Neutrophil (primary cell): ENCODE data around the gene ZNF644.

ENCODE experiments used
- H3K27ac ChIP-seq: fragments of 200-600 bp; sonication (generic); 2 replicates; pipeline ENCODE4 v1.5.1; 2016; ENCODE audit warnings: mild to moderate bottlenecking, moderate library complexity
- H3K27me3 ChIP-seq: fragments of 200-600 bp; sonication (generic); 2 replicates; pipeline ENCODE4 v1.6.0; 2016; ENCODE audit warnings: mild to moderate bottlenecking
- H3K36me3 ChIP-seq: fragments of 200-600 bp; sonication (generic); 2 replicates; pipeline ENCODE4 v1.5.1; 2017
- H3K4me1 ChIP-seq, 2 experiments: fragments of 200-600 bp in 1 of 2; sonication (generic) in 1 of 2; 1 replicate in 1 of 2; 2 replicates in 1 of 2; pipeline versions ENCODE4 v1.5.1 to v1.6.1; 2013 to 2016; ENCODE audit warnings: low read depth in 1 of 2, low read length in 1 of 2, mild to moderate bottlenecking in 1 of 2, moderate library complexity in 1 of 2; ENCODE audit not compliant: control insufficient read depth in 1 of 2, insufficient read depth in 1 of 2
- H3K4me3 ChIP-seq, 2 experiments: fragments of 200-600 bp in 1 of 2; sonication (generic) in 1 of 2; 1 replicate in 1 of 2; 2 replicates in 1 of 2; pipeline ENCODE4 v1.5.1; 2013 to 2016; ENCODE audit warnings: low read depth in 1 of 2, low read length in 1 of 2, mild to moderate bottlenecking in 1 of 2, moderate library complexity in 1 of 2
- H3K9me3 ChIP-seq: fragments of 200-600 bp; sonication (generic); 2 replicates; pipeline ENCODE4 v1.5.1; 2016
- TF ChIP-seq, protein P1 (sequence below): fragments of 200-600 bp; sonication (generic); IDR thresholded peaks from 2 replicates; pipeline ENCODE4 v1.5.1; 2016; ENCODE audit warnings: antibody characterized with exemption

The ZNF644 gene

DNA sequence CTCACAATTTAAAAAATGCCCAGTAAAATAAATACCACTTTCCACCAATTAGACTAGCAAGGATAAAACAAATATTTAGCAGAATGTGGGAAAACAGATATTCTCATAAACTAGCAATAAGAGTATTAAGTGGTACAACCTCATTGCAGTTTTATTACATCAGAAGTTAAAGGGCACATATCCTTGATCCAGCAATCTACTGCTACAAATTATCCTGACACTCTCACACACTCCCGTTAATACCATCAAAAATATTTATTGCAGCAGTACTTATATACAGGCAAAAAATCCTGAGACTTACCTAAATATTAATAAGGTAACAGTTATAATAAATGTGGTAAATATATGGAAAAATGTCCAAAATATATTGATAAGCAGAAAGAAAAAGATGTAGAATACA lies 44.3 kb downstream of the ZNF644 start:
- TF ChIP-seq, protein P1, sequence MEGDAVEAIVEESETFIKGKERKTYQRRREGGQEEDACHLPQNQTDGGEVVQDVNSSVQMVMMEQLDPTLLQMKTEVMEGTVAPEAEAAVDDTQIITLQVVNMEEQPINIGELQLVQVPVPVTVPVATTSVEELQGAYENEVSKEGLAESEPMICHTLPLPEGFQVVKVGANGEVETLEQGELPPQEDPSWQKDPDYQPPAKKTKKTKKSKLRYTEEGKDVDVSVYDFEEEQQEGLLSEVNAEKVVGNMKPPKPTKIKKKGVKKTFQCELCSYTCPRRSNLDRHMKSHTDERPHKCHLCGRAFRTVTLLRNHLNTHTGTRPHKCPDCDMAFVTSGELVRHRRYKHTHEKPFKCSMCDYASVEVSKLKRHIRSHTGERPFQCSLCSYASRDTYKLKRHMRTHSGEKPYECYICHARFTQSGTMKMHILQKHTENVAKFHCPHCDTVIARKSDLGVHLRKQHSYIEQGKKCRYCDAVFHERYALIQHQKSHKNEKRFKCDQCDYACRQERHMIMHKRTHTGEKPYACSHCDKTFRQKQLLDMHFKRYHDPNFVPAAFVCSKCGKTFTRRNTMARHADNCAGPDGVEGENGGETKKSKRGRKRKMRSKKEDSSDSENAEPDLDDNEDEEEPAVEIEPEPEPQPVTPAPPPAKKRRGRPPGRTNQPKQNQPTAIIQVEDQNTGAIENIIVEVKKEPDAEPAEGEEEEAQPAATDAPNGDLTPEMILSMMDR = no peak
- Histone ChIP-seq H3K27ac (no peak overlapping the region), H3K36me3 (peaks cover 12% of the 10 kb centered on the region), H3K27me3 (no peaks in the 10 kb centered on the region), H3K4me1 (no peaks in the 10 kb centered on the region), H3K4me3 (no peak overlapping the region), H3K9me3 (no peaks in the 10 kb centered on the region)

DNA sequence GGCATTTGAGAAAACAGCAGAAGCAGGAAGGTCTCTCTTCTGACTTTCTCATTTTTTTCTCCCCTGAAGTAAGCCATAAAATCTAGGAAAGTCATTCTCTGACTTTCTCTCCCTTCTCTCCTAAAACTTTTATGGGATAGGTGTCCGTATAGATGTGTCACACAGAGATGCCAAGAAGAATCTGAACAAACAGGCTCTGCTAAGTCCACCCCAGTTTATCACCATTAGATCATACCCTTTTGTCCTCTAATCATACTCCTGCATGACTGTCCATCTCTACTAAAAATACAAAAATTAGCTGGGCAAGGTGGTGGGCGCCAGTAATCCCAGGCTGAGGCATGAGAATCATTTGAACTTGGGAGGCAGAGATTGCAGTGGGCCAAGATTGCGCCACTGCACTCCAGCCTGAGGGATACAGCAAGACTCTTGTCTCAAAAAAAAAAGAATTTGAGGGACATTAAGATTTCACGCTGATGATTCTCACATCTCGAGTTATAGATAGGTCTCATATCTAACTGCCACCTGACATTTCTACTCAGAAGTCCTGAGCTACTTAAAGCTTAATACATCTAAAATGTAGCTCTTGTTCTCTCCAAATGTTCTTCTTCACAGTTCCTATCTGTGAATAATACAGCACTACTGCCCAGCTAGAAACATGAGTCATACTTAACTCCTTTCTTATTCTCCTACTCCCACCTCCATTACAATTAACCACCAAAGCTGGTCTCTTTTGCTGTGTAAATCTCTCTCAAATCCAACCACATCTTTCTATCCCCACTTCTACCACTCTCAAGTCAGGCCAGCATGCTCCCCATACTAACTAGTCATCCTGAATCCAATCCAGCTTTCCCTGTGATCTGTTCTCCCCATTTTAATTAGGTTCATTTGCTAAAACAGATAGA lies 47.7 kb downstream of the ZNF644 start:
- TF ChIP-seq, protein P1 = no peak
- Histone ChIP-seq H3K27ac (no peak overlapping the region), H3K36me3 (peaks cover 11% of the 10 kb centered on the region), H3K4me1 (no peaks in the 10 kb centered on the region), H3K9me3 (no peaks in the 10 kb centered on the region), H3K27me3 (no peaks in the 10 kb centered on the region), H3K4me3 (no peak overlapping the region)

DNA sequence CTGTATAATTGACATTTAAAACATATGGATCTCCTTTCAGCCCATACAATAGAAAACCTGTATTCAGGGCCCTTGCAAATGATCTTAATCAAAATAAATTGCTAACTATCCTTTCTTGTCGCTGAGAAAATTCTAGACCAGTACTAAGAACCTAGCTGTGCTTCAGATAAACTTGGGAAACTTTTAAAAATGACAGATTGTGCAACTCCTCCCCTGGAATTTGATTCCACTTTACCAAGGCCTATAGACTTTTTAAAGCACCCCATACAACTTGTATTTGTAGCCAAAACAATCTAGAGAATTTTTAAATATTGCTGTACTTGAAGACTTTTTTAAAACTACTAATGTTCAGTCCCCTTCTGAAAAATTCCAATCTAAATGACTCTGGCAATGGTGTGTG lies 51.6 kb downstream of the ZNF644 start:
- Histone ChIP-seq H3K27ac (no peak overlapping the region), H3K4me1 (no peaks in the 10 kb centered on the region), H3K4me3 (no peak overlapping the region), H3K9me3 (no peaks in the 10 kb centered on the region), H3K36me3 (no peaks in the 10 kb centered on the region), H3K27me3 (no peaks in the 10 kb centered on the region)
- TF ChIP-seq, protein P1 = no peak

GRCh38 chr1:90969241-90969640 lies 52.6 kb downstream of the ZNF644 start:
- TF ChIP-seq, protein P1 = no peak
- H3K9me3 ChIP-seq = no peaks in the 10 kb centered on the region
- no peaks in the 10 kb centered on the region for H3K27me3 ChIP-seq
- no peak overlapping the region for H3K4me3 ChIP-seq
- no peak overlapping the region for H3K27ac ChIP-seq
- H3K4me1 ChIP-seq = no peaks in the 10 kb centered on the region
- no peaks in the 10 kb centered on the region for H3K36me3 ChIP-seq

GRCh38 chr1:90964444-90965035 lies 57.3 kb downstream of the ZNF644 start:
- no peak overlapping the region for H3K4me3 ChIP-seq
- no peaks in the 10 kb centered on the region for H3K36me3 ChIP-seq
- no peaks in the 10 kb centered on the region for H3K27me3 ChIP-seq
- H3K27ac ChIP-seq = no peak overlapping the region
- H3K4me1 ChIP-seq = peaks cover 11% of the 10 kb centered on the region in 2 experiments
- H3K9me3 ChIP-seq = no peaks in the 10 kb centered on the region
- TF ChIP-seq, protein P1 = no peak
